ENCODE data around the gene LIPC.

DNA sequence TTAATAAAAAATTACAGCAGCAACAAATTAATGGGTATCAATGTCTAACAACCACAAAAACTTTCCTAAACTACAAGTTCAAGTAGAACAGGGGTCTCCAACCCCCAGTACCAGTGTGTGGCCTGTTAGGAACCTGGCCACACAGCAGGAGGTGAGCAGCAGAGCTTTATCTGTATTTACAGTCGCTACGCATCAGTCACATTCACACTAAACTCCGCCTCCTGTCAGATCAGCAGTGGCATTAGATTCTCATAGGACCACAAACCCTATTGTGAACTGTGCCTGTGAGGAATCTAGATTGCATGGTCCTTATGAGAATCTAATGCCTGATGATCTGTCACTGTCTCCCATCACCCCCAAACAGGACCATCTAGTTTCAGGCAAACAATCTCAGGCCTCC, 18.5 kb upstream of the LIPC start:
- no peak for TF ChIP-seq CTCF (conservative IDR thresholded peaks at IDR 0.05; ENCODE audit: low read depth, low read length)
- no peak for TF ChIP-seq FOS (IDR thresholded peaks at IDR 0.05; ENCODE audit: low read depth, low read length)
- TF ChIP-seq POLR2A (IDR thresholded peaks at IDR 0.05; ENCODE audit: low read depth, low read length) = no peak
- TF ChIP-seq SMC3 (IDR thresholded peaks at IDR 0.05; ENCODE audit: low read depth, low read length) = no peak
- TF ChIP-seq CHD1 (IDR thresholded peaks at IDR 0.05; ENCODE audit: low read depth, low read length) = no peak
- TF ChIP-seq BHLHE40 (IDR thresholded peaks at IDR 0.05; ENCODE audit: low read depth, low read length) = no peak
- no peak for TF ChIP-seq RAD21 (IDR thresholded peaks at IDR 0.05; ENCODE audit: low read length)

Measured in IMR-90 (cell line).